HG03108 (cell line): Measurements from ENCODE around the gene RPS6KC1.
"Not testable (repeated sequence)": the region's sequence is repeated elsewhere in the genome, so short reads cannot be mapped to it uniquely, and the experiment has no call there.

Source experiments
- ATAC-seq: cut with Tn5 transposase; IDR thresholded peaks from one replicate; pipeline ENCODE4 v1.9.1; 2021; ENCODE audit warnings: moderate library complexity; ENCODE audit not compliant: unreplicated experiment

The RPS6KC1 gene

GRCh38 chr1:213200630-213201029 lies 149.6 kb downstream of the RPS6KC1 start:
- no peak for ATAC-seq

GRCh38 chr1:213201380-213202155 lies 150.5 kb downstream of the RPS6KC1 start:
- no peak for ATAC-seq

GRCh38 chr1:213211201-213211600 lies 160.2 kb downstream of the RPS6KC1 start:
- ATAC-seq = no peak

- not testable (repeated sequence) for ATAC-seq
Observed at GRCh38 chr1:213219076-213219475, 168.0 kb downstream of the RPS6KC1 start.

- no peak for ATAC-seq
Observed at GRCh38 chr1:213221209-213221608, 170.2 kb downstream of the RPS6KC1 start.

GRCh38 chr1:213227458-213227857 lies 176.4 kb downstream of the RPS6KC1 start:
- no peak for ATAC-seq

- no peak for ATAC-seq
Observed at GRCh38 chr1:213231795-213232231, 180.8 kb downstream of the RPS6KC1 start.

- no peak for ATAC-seq
Observed at GRCh38 chr1:213242883-213243282, 191.8 kb downstream of the RPS6KC1 start.

- no peak for ATAC-seq
Observed at GRCh38 chr1:213244664-213245091, 193.6 kb downstream of the RPS6KC1 start.

GRCh38 chr1:213245260-213245910 lies 194.3 kb downstream of the RPS6KC1 start:
- ATAC-seq = no peak

- ATAC-seq = no peak
Observed at GRCh38 chr1:213247038-213247437, 196.0 kb downstream of the RPS6KC1 start.

- no peak for ATAC-seq
Observed at GRCh38 chr1:213249395-213249794, 198.4 kb downstream of the RPS6KC1 start.

GRCh38 chr1:213250041-213250440 lies 199.0 kb downstream of the RPS6KC1 start:
- ATAC-seq = no peak

- ATAC-seq = no peak
Observed at GRCh38 chr1:213250446-213250845, 199.4 kb downstream of the RPS6KC1 start.

GRCh38 chr1:213251972-213252371 lies 200.9 kb downstream of the RPS6KC1 start:
- no peak for ATAC-seq

- peak; percentile 80 for ATAC-seq
Observed at GRCh38 chr1:213256438-213257087, 205.5 kb downstream of the RPS6KC1 start.

GRCh38 chr1:213260311-213261075 lies 209.5 kb downstream of the RPS6KC1 start:
- no peak for ATAC-seq

GRCh38 chr1:213264531-213264930 lies 213.5 kb downstream of the RPS6KC1 start:
- no peak for ATAC-seq

GRCh38 chr1:213266983-213267772 lies 216.1 kb downstream of the RPS6KC1 start:
- ATAC-seq = no peak

- ATAC-seq = no peak
Observed at GRCh38 chr1:213268221-213268620, 217.2 kb downstream of the RPS6KC1 start.
